ENCODE data around the gene MYLK.
A peak's percentile ranks its signal among the peaks of the same experiment; 100 is the strongest.

MYLK gene

GRCh38 chr3:123652342-123652984, 231.7 kb downstream of the MYLK start:
- H3K9ac ChIP-seq (ENCODE audit: low read depth, low read length, poor library complexity, severe bottlenecking): no peak overlapping the region

GRCh38 chr3:123651449-123652341, 232.4 kb downstream of the MYLK start:
- H3F3A ChIP-seq (ENCODE audit: low read depth): no peaks in the 10 kb centered on the region
- no peaks in the 10 kb centered on the region for H4K20me1 ChIP-seq (ENCODE audit: insufficient read depth, low read length, poor library complexity, severe bottlenecking)
- H2AFZ ChIP-seq (ENCODE audit: low read length): no peak overlapping the region
- no peaks in the 10 kb centered on the region for H3K79me2 ChIP-seq (ENCODE audit: insufficient read depth, low read length)
- H3K36me3 ChIP-seq (ENCODE audit: insufficient read depth, low read length): no peaks in the 10 kb centered on the region
- H3K4me3 ChIP-seq (ENCODE audit: low read length, poor library complexity, severe bottlenecking): no peak overlapping the region
- no peak for TF ChIP-seq CTCF (conservative IDR thresholded peaks at IDR 0.05; ENCODE audit: low read length)
- no peak for TF ChIP-seq EZH2phosphoT487 (IDR thresholded peaks at IDR 0.05; ENCODE audit: borderline replicate concordance)
- no peak overlapping the region for H3K4me2 ChIP-seq (ENCODE audit: low read depth, low read length, poor library complexity, severe bottlenecking)
- H3K4me1 ChIP-seq (ENCODE audit: insufficient read depth, low read length, poor library complexity, severe bottlenecking): no peaks in the 10 kb centered on the region
- H3K27me3 ChIP-seq (ENCODE audit: insufficient read depth, low read length, poor library complexity, severe bottlenecking): no peaks in the 10 kb centered on the region
- no peak overlapping the region for H3K9ac ChIP-seq (ENCODE audit: low read depth, low read length, poor library complexity, severe bottlenecking)
- no peaks in the 10 kb centered on the region for H3K9me2 ChIP-seq (replicated peaks; ENCODE audit: low read depth, low read length)
- no peaks in the 10 kb centered on the region for H3K9me3 ChIP-seq (ENCODE audit: insufficient read depth, low read depth, low read length)

More at GRCh38 chr3:123652342-123652984, 231.7 kb downstream of the MYLK start:
- peaks cover 3% of the 10 kb centered on the region; the same call in 1 of the 2 replicates for H3K9me3 ChIP-seq (ENCODE audit: insufficient read depth, low read depth, low read length)
- H3K4me3 ChIP-seq (ENCODE audit: low read length, poor library complexity, severe bottlenecking): no peak overlapping the region
- no peaks in the 10 kb centered on the region for H4K20me1 ChIP-seq (ENCODE audit: insufficient read depth, low read length, poor library complexity, severe bottlenecking)
- H3K9me2 ChIP-seq (replicated peaks; ENCODE audit: low read depth, low read length): no peaks in the 10 kb centered on the region
- H3K4me2 ChIP-seq (ENCODE audit: low read depth, low read length, poor library complexity, severe bottlenecking): no peak overlapping the region
- no peak overlapping the region for H2AFZ ChIP-seq (ENCODE audit: low read length)
- peak; percentile 97 for TF ChIP-seq CTCF (conservative IDR thresholded peaks at IDR 0.05; ENCODE audit: low read length)
- TF ChIP-seq EZH2phosphoT487 (IDR thresholded peaks at IDR 0.05; ENCODE audit: borderline replicate concordance): no peak
- H3K27me3 ChIP-seq (ENCODE audit: insufficient read depth, low read length, poor library complexity, severe bottlenecking): no peaks in the 10 kb centered on the region
- H3F3A ChIP-seq (ENCODE audit: low read depth): no peaks in the 10 kb centered on the region
- no peaks in the 10 kb centered on the region for H3K79me2 ChIP-seq (ENCODE audit: insufficient read depth, low read length)
- no peaks in the 10 kb centered on the region for H3K4me1 ChIP-seq (ENCODE audit: insufficient read depth, low read length, poor library complexity, severe bottlenecking)
- H3K36me3 ChIP-seq (ENCODE audit: insufficient read depth, low read length): no peaks in the 10 kb centered on the region; the same call in 1 of the 2 replicates

- Histone ChIP-seq H3K4me3 (ENCODE audit: low read length, poor library complexity, severe bottlenecking) (no peak overlapping the region), H2AFZ (ENCODE audit: low read length) (no peak overlapping the region), H3F3A (ENCODE audit: low read depth) (no peaks in the 10 kb centered on the region), H3K36me3 (ENCODE audit: insufficient read depth, low read length) (no peaks in the 10 kb centered on the region), H3K27me3 (ENCODE audit: insufficient read depth, low read length, poor library complexity, severe bottlenecking) (no peaks in the 10 kb centered on the region), H4K20me1 (ENCODE audit: insufficient read depth, low read length, poor library complexity, severe bottlenecking) (no peaks in the 10 kb centered on the region), H3K9ac (ENCODE audit: low read depth, low read length, poor library complexity, severe bottlenecking) (no peak overlapping the region), H3K9me2 (replicated peaks; ENCODE audit: low read depth, low read length) (no peaks in the 10 kb centered on the region), H3K9me3 (ENCODE audit: insufficient read depth, low read depth, low read length) (no peaks in the 10 kb centered on the region), H3K4me1 (ENCODE audit: insufficient read depth, low read length, poor library complexity, severe bottlenecking) (no peaks in the 10 kb centered on the region), H3K79me2 (ENCODE audit: insufficient read depth, low read length) (no peaks in the 10 kb centered on the region), H3K4me2 (ENCODE audit: low read depth, low read length, poor library complexity, severe bottlenecking) (no peak overlapping the region)
- TF ChIP-seq CTCF (conservative IDR thresholded peaks at IDR 0.05; ENCODE audit: low read length): no peak
- no peak for TF ChIP-seq EZH2phosphoT487 (IDR thresholded peaks at IDR 0.05; ENCODE audit: borderline replicate concordance)
Measured at GRCh38 chr3:123650101-123650500, 234.0 kb downstream of the MYLK start.

All from Loucy (cell line).